Right ventricle myocardium inferior (tissue), 1 donor: ENCODE measurements around the gene JAKMIP2. TPM values are rescaled to one million over a fixed set of nuclear protein-coding genes. Genes with fewer than 3 reads are reported as not detected.

ENCODE experiments used
- ATAC-seq: fragments of 200-7000 bp; cut with Tn5 transposase; one replicate; pipeline ENCODE4 v1.9.1; 2020; ENCODE audit warnings: mild to moderate bottlenecking, moderate library complexity
- DNase-seq: peaks from one replicate; pipeline ENCODE4 v3.0.0; 2021; ENCODE audit errors: missing footprints
- intact Hi-C: fragments of 100-400 bp; cut with DNase I; formaldehyde crosslinking; loops from one replicate; pipeline ENCODE4 v1.11.0; 2022
- total RNA-seq: library from RNA; stranded (reverse); fragmentation: NEBNext Ultra II Directional; extraction: Animal tissue kit (Norgen Biotek cat#: 25700); gene quantifications from one replicate; pipeline ENCODE4 v1.2.1, GENCODE V29; 2021
- donor health status: DM: no; HTN: yes; CAD: no; lungs with severe emphysema.

Gene JAKMIP2
- total RNA-seq, 1 donor from 2014 or later, result 0.16 TPM

DNA sequence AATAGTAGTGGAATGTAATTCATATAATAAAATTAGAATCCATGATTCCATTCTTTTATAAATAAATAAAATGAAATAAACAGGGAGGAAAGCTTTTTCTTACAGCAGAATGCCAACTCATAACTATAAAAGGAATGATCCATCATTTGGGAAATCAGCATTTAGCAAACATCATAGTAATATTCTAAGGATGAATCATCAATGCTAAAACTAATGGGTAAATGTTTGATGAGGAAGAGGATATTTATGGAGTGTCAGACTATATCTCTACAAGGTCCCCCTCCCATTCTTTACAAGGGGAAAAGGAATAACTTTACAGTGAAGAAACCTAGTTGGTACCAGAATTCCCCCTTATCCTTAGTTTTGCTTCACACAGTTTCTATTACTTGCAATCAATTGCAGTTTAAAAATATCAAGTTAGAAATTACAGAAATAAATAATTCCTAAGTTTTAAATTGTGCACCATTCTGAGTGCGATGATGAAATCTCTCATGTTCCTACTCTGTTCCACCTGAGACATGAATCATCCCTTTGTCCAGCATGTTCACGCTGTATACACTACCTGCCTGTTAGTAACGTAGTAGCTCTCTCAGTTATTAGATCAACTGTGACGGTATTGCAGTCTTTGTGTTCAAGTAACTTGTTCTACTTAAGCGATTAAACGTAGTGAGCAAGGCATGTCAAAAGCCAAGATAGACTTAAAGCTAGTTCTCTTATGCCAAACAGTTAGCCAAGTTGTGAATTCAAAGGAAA is 14.2 kb upstream of the JAKMIP2 start:
- intact Hi-C loops, result no loop called here
- no peak for DNase-seq
- ATAC-seq, result no peak

DNA sequence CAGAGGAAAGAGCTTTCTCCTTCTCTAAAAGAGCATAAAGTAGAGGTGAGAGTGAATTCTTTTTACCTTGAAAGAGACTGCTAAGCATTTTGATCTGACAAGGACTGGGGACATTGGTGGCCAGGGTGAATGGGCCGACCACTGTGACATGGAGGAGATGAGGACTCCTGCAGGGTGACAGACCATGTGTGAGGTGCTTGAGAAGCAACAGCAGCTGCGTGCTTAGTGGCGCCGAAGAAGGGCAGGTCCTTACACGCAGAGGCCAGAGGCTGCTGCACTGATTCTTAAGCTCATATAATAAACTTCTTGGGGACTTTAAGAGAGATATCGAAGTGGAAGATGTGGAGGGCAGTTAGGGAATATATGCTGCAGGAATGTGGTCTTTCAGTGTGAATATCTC is 8.7 kb upstream of the JAKMIP2 start:
- ATAC-seq (no peak), DNase-seq (no peak)
- intact Hi-C loops, result no loop called here

DNA sequence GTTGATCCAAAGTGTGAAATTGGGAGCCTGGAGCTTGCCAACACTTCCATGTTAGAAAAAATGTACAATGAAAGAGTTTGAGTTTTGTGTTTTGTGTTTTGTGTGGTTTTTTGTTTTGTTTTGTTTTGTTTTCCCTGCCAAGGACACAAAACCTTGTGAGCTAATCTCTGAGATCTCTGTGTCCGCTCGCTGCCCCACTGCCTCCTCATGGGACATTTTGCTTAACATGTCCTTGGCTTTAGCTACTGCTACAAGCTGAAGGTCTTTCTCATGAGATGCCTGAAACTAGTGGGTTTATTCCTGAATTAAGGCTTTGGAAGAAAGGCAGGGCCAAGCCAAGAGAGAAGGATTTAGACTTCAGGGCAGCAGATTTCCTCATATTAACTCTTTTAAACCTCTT is 7.3 kb upstream of the JAKMIP2 start:
- no peak for ATAC-seq
- intact Hi-C loops, result no loop called here
- no peak for DNase-seq

DNA sequence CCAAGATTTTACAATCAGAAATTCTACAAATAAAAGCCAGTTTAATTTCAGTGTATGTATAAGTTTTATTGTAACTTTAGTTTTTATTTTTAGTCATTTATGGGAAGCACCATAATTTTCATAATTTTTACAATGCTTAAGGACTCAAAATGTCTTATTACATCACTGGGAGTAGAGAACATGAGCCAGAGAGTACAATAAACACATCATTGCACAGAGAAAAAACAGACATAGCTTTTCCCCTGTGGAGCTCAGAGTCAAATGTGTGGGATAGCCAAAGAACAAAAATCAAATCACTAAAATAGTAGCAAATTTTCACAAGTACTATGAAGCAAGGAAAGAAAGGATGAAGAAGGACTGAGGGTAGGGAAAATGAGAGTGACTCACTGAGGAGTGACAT is 5.5 kb upstream of the JAKMIP2 start:
- DNase-seq (no peak), ATAC-seq (no peak)
- intact Hi-C loops, result no loop called here

DNA sequence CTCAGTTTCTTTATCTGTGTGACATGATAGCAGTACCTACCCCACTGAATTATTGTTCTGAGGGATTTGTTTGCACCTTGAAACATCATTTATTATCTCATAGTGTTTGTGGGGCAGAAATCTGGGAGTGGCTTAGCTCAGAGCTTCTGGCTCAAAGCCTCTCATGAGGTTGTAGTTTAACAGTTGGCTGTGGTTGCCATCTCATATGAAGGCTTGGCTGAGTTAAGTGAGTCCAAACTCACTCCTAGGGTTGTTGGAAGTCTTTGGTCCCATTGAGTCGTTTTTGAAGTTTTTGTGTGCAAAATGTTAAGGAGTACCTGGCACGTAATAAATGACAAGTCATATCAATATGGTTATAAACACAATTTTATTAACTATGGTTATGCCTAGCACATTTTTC is 3.6 kb upstream of the JAKMIP2 start:
- no peak for ATAC-seq
- no peak for DNase-seq
- intact Hi-C loops, result no loop called here

DNA sequence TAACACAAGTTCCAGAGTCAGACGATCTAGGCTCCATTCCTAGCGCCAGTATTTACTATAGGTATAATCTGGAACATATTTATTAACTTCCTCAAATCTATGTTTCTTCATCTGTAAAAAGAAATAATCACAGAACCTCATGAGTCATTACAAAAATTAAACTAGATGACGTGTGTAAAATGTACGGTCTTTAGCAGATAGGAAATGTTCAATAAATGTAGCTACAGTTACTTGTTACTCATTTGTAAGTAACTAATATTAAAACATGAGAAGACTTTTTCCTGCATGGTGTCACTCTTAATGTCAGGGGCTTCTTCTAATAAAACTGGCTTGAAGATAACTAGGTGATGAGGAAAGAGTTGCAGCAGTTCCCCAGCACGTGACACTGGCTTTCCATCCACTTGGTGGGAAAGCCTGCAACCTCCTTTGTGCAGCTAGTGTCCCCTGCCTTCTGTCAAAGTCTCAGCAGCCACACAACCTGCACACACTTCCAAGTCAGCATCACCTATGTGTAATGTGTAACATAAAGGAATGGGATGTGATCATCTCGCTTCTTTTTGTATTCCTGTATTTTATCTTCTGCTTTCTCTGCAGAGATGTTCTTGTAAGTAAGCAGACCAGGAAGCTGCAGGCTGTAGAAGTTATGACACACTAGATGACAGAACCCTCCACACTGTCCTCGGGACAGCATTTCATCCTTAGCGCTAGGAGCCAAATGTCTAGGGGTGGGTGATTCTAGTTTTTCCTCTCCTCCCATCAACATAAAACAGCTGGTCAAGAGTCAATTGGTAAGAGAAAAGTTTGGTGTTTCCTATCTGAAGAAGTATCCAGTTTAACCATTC is 1.8 kb upstream of the JAKMIP2 start:
- ATAC-seq (no peak), DNase-seq (no peak)
- intact Hi-C loops, result no loop called here

DNA sequence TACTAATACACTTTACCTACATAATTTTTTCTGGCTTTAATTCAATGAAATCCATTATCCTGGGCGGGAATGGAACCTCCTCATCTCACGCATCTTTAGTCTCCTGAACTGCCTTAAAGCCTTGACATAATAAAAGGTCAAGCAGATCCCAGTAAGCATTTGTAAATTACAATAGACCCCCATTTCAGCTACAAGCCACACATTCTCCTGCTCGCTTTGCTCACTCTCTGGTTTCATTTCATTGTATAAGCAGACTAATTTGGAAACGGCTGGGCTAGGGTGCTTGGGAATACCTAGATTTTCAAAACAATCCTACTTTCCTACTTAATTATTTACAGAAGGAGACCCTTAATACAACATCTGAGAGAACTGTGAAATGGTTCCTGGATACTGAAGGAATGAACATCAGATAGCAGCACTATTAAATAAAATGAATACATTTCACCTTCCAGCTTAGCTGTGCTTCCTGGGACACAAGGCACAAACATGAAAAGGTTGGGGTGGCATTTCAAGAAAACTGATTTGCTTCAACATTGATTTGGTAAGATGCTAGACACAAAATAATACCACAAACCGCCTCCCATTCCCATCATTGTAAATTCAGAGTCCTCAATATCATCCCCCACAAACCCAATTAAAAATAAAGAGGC is 1.5 kb downstream of the JAKMIP2 start:
- DNase-seq, result no peak
- intact Hi-C loops, result no loop called here
- ATAC-seq, result no peak

DNA sequence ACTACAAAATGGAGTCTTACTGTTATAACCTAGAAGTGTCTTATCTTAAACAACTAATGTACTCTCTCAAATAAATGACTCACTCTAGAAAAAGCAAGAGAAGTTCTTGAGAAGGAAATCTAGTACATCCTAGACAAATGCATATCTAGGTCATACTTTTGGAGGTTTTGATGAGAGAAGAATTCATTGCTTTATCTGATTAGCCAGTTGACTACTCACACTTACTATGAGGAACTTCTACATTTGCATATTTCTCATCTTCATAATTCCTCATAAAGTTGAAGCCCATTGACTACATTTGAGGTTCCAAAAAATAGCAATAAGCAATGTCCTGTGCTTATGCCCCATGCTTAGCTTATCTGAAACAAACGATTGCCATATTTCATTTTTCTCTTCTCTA is 2.8 kb downstream of the JAKMIP2 start:
- intact Hi-C loops, result no loop called here
- DNase-seq (no peak), ATAC-seq (no peak)

DNA sequence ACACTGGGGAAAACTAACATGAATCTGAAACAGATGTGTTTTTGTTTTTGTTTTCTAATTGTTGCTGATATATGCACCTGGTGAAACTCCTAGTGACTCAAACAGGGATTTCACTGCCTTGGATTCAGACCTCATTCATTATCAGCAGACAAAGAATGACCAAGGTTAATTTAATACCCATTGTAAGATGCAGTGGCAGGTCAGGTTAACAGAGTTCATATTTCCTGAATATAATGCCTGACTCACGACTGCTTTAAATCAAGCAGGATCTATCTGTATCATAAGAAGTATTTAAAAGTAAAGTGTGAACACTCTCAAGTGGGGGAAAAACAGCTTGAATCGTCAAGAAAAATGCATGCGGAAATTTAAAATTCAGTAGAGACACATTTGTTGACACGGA is 5.5 kb downstream of the JAKMIP2 start:
- intact Hi-C loops, result no loop called here
- ATAC-seq, result no peak

DNA sequence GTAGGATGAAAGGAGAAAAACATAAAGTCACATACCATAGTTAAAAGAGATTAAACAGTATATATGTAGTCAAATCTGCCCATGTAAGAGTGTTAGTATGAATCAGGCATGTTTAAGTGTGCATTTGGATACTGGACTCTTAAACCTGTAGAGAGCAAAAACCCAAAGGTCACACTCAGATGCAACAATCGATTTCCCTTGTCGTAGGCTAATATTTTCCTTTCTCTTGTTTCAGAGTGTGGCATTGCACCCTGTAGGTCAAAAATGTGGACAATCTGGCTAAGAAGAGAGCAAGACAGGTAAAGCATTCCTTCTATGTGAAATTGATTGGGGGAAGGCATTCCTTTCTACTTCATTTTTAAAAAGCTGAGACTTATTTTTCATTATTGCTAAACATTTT is 8.9 kb downstream of the JAKMIP2 start:
- intact Hi-C loops, result no loop called here
- ATAC-seq, result no peak

More for the DNA sequence above, 5.5 kb downstream of the JAKMIP2 start:
- no peak for DNase-seq

DNA sequence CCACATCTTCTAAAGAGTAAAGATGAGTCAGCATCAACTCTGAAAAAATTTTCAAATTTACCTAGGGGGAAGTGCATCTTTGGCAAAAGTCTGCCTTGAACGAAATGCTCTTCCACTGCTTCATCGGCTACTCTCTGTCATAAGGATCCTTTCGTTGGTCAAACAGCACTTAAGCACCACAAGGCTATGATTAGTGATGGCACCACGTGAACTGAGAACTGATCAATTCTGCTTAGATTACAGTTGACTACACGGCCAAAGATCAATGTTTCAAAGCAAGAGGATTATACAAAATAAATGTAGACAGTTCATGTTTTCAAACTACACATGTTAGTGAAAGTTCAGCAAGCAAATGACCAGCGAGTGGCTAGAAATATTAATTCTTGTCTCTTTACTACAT is 9.4 kb downstream of the JAKMIP2 start:
- no peak for ATAC-seq
- DNase-seq, result no peak
- intact Hi-C loops, result no loop called here

More for the DNA sequence above, 8.9 kb downstream of the JAKMIP2 start:
- DNase-seq, result no peak

DNA sequence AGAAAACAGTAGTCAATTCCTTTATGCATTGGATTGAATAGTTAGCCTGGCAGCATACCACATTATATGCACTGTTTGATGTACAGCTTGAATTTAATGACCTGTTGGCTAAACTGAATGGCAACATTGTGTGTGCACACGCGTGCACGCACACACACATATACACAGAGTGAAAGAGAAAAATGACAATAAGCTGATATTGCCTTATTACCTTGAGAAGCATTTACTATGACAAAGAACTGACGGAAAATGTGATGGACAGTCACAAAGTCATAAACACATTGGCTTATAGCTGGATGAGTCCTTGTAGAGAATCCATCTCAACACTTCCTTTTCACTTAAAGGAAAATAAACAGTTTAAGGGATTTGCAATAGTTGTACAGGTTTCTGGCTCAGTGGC is 15.5 kb downstream of the JAKMIP2 start:
- intact Hi-C loops, result no loop called here
- DNase-seq (no peak), ATAC-seq (no peak)

DNA sequence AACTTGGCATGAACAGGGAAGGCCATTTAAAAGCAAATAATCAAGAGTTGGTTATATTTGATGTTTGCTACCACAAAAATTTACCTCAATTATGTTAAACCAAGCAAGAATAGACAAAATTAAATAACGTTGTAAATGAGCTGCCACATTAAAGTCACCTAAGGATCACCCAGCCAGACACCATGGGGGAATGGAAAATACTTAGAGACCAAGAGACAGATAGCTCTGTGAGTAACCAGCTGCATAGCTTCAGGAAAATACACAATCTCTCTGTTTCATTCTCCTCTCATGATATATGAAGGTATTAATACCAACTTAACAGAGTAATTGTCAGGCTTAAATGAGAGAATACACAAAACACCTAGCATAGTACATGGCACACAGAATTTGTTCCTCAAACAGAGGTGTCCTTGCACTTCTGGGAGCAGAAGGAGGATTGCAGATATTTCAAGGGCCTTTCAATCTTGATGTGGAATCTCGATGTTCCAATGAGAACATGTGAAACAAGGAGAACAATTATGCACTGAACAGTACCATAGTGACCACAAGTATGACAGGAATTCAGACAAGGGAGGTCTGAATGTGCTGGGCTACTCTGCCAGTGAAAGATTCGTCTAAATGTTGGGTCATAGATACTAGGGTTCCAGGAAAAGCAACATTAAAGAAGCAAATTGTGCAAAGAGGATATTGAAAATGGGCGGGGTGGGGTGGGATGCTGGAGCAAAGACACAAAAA is 18.6 kb downstream of the JAKMIP2 start:
- intact Hi-C loops, result no loop called here
- ATAC-seq, result no peak
- no peak for DNase-seq

DNA sequence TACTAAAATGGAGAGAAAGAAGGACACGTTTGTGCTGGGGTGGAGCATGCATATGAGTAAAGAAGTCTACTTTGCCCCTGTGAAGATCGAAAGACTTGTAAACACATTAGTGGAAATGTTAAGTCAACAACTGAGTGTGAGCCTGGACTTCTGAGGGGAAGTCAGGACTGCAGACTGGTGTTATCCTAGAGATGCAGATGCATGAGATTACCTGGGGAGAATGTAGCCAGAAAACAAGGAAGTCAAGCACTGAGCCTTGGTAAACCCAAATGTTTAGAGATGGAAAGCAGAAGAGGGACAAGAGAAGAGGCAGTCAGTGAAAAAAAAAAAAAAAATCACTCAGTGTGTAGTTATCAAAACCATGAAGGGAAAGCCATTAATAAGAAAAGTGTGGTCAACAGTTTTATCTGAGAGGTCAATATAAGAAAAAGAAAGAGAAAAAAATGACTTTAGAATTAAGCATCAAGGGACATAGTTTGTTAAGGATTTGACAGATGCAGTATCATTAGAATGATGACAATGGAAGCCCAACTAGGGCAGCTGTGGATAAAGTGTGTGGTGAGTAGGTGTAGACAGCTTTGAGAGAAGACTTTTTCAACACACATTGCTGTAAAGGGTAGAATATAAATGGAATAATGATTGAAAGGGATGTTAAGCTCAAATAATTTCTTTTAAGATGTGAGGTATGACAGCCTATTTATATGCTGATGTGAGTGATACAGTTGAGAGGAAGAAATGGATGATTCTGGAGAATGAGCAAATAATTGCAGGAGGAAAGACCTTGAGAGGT is 22.2 kb downstream of the JAKMIP2 start:
- ATAC-seq (no peak), DNase-seq (no peak)
- intact Hi-C loops, result no loop called here

DNA sequence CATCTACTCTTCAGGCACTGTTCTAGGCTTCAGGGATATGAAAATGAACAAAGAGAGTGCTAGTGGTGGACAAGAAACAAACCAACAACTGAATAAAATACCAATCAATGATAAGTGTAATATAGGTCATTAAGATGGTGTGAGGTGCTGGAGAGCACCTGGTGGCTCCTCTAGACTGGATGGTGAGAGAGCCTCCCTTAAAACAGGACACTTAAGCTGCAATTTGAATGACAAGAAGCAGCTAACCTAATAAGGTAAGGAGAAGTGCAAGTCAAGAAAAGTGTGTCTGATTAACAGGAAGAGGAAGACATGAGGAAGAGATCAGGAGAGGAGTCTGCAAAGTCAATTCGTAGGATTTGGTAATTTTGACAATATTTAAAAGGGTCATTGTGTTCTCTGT is 23.1 kb downstream of the JAKMIP2 start:
- ATAC-seq (no peak), DNase-seq (no peak)
- intact Hi-C loops, result no loop called here

DNA sequence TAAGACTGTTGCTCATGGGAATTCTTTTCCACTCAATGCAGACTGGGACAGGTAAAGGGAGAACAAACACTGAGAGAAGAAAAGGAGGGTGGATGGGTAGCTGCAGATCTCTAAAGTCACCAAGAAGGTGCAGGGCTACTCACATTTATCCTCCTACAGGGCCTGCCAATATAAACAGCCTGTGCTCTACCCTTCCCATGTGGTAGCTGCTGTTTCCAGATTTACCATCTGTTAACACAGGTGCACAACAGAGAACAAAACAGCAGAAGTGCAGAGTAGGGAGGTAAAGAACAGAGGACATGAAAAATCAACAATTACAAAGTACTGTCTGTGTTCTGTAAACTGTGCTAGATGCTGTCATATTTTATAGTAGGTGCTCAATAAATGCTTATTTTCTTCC is 26.0 kb downstream of the JAKMIP2 start:
- DNase-seq (no peak), ATAC-seq (no peak)
- intact Hi-C loops, result no loop called here

DNA sequence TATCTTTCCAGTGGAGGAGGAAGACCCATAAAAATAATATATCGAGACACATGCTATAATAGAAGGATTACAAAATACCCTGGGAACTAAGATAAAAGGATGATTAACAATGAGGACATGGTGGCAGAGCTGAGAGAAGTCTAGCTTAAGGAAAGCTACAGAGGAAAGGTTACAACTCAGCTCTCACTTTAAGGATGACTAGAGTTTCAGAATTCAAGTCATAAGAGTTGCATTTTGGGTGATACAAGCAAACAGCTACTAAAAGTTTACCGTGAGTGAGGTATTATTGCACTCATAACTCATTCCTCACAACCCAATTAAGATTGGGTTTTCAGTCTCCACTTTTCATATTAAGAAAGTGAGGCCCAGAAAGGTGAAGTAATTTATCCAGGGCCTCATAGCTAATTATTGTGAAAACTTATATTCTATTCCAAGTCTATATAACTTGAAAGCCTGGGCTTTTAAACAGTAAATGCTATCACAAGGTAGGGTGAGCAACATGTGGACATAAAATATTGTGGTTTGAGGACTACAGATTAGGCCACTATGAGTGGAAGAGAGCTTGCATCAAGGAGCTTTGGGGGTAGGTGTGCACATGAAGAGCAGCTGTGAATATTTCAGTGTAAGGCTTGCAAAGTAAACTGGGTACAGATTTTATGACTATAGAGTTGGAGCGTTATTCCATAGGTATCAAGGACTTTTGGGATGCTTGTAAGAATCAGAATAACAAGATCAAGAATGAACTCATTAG is 28.0 kb downstream of the JAKMIP2 start:
- no peak for DNase-seq
- ATAC-seq, result no peak
- intact Hi-C loops, result no loop called here

DNA sequence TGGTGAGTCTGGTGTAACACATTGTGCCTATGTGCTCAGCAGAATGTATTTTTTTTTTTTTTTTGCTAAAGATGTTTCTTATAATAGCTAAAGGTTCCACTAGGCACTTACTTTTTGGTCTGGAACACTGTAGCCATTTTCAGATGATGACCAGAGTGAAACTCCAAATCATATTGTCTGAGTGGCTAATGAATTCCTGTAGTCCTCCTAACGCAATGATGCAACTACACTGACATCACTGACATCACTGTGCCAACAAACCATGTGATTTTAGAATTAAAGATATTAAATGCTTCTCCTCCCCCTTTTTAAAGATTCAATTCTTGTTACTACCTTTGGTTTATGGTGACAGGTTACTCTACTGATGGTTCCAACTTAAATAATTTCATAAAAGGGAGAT is 28.8 kb downstream of the JAKMIP2 start:
- ATAC-seq (no peak), DNase-seq (no peak)
- intact Hi-C loops, result no loop called here
